ENCODE results near the gene RNF43.

RNF43 gene

DNA sequence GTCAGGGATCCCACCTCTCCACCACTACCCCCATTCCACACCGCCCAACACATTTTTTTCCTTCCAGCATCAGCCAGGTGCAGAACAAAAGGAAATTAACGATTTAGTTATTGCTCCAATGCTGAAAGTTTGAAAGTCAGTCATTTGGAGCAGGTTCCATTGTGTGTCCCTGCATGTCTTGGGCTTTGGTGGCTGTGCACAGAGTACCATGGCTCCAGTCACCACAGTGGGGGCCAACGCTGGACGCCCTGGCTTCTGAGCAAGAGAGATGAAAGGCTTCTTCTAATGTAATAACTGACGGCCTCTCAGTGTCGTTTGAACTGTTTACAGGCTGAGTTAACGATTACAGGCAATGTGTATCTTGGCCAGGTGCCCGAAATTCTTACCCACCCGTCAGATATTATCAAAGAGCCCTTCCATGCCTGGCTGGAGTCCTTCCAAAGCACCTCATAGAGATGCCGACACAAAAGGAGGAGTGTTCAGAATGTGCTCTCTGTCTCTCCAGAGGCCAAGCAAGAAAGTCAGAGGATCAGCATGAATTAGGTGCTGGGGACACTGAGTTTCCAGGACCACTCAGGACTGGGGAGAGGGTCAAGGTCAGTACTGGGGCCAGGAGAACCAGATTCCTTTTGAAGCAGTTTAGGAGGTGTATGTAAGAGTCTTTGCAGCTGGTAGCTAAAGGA, 25.9 kb downstream of the RNF43 start:
- in situ Hi-C loops (cut with MboI; ENCODE audit: low sequenced_read_pairs, unreplicated experiment): no loop called here
- no peak for TF ChIP-seq CTCF (IDR thresholded peaks at IDR 0.05; ENCODE audit: borderline replicate concordance, control extremely low read depth, extremely low read depth, insufficient read depth, missing control alignments)
- DNase-seq (ENCODE audit: low spot score): no peak

DNA sequence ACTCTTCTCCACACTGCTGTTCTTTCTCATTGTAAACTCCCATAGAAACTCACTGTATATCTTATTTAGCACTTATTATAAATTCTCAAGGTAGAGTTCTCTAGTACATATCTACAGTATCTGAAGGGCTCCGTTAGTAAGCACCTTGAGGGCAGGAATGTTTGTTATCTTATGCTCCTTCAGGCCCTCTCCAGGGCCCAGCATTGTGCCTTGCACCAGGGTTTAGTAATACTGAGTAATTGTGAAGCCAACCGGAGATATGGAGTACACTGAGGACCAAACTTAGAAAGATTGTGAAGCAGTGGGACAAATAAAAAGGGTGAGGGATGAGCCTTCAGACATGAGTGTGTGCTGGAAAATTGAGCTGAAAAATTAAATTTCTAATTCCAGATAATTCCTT, 26.4 kb downstream of the RNF43 start:
- in situ Hi-C loops (cut with MboI; ENCODE audit: low sequenced_read_pairs, unreplicated experiment): no loop called here
- no peak for TF ChIP-seq CTCF (IDR thresholded peaks at IDR 0.05; ENCODE audit: borderline replicate concordance, control extremely low read depth, extremely low read depth, insufficient read depth, missing control alignments)
- DNase-seq (ENCODE audit: low spot score): no peak

DNA sequence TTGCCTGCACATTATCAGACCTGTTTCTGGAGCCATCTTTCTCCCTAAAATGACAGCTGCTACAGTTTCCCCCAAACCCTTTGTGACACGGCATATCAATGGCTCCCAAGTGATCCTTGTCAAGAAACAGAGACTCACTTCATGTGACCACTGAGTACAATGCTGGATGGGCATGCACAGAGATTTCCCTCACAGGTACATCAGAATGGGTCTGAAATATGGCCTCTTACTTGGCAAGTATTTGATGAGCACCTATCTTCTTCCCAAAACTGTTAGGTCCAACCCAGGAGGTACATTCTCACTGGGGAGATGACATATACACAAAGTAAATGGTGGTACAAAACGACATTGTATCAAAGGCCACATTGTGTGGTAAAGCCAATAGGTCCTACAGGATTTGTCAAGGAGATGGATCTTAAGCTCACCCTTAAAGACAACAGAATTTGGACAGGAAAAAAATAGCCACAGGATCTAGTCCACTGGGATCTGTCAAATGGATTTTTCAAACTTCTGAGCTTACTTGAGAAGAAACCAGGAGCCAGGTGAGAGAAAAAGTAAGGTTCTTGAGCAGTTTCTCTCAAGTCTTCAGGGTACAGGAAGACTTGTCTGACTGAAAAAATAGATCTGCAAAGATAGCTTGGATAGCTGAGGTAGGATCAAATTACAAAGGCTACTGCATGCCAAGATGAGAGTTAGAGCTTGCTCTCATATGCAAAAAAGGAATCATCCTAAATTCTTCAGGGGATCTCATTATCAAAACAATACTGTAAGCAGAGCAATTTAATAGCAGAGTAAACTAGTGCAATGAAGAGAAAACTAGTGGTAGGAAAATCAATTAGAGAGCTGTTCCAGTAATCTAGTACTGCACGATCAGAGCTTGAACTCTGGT, 28.8 kb downstream of the RNF43 start:
- TF ChIP-seq CTCF (IDR thresholded peaks at IDR 0.05; ENCODE audit: borderline replicate concordance, control extremely low read depth, extremely low read depth, insufficient read depth, missing control alignments): no peak
- DNase-seq (ENCODE audit: low spot score): no peak

GRCh38 chr17:58387834-58388233, 29.5 kb downstream of the RNF43 start:
- DNase-seq (ENCODE audit: low spot score): no peak
- in situ Hi-C loops (cut with MboI; ENCODE audit: low sequenced_read_pairs, unreplicated experiment): no loop called here
- no peak for TF ChIP-seq CTCF (IDR thresholded peaks at IDR 0.05; ENCODE audit: borderline replicate concordance, control extremely low read depth, extremely low read depth, insufficient read depth, missing control alignments)

More for the DNA sequence above, 28.8 kb downstream of the RNF43 start:
- in situ Hi-C loops (cut with MboI; ENCODE audit: low sequenced_read_pairs, unreplicated experiment): no loop called here

DNA sequence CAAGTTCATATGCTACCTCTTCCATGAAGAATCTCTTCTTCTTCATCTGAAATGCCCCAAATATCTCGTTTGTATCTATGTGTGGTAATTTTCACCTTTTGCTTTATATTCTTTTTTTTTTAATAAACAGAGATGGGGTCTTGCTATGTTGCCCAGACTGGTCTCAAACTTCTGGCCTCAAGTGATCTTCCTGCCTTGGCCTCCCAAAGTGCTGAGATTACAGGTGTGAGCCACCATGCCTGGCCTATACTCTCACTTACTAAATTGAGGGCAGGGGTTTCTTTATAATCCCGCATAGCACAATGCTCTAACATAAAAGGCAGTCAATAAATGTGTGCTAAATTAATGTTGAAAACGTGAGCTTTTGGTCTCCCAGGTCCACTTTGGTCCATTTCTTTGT, 30.6 kb downstream of the RNF43 start:
- in situ Hi-C loops (cut with MboI; ENCODE audit: low sequenced_read_pairs, unreplicated experiment): no loop called here
- no peak for DNase-seq (ENCODE audit: low spot score)
- TF ChIP-seq CTCF (IDR thresholded peaks at IDR 0.05; ENCODE audit: borderline replicate concordance, control extremely low read depth, extremely low read depth, insufficient read depth, missing control alignments): no peak

- in situ Hi-C loops (cut with MboI; ENCODE audit: low sequenced_read_pairs, unreplicated experiment): no loop called here
- no peak for DNase-seq (ENCODE audit: low spot score)
- TF ChIP-seq CTCF (IDR thresholded peaks at IDR 0.05; ENCODE audit: borderline replicate concordance, control extremely low read depth, extremely low read depth, insufficient read depth, missing control alignments): no peak
Measured at GRCh38 chr17:58385359-58385899, 31.9 kb downstream of the RNF43 start.
